GM18520 (cell line): ENCODE measurements around the gene AIF1.

ENCODE experiments used
- ATAC-seq: cut with Tn5 transposase; IDR thresholded peaks from one replicate; pipeline ENCODE4 v1.9.1; 2021; ENCODE audit not compliant: unreplicated experiment

Gene AIF1

GRCh38 chr6:31614684-31615578 lies at the start of gene AIF1:
Gene AIF1 (plus strand): TSS chr6:31615234. CDS start chr6:31615330, 96 bp downstream.
- ATAC-seq = no peak

GRCh38 chr6:31567531-31568370 lies 47.3 kb upstream of the AIF1 start:
- ATAC-seq = no peak

- ATAC-seq = peak; percentile 56
Observed at GRCh38 chr6:31568537-31568961, 46.5 kb upstream of the AIF1 start.

GRCh38 chr6:31569861-31570536 lies 45.0 kb upstream of the AIF1 start:
- no peak for ATAC-seq

- ATAC-seq = peak; percentile 32
Observed at GRCh38 chr6:31572041-31572911, 42.8 kb upstream of the AIF1 start, which contains the start of gene LTA. Gene LTA (plus strand): TSS chr6:31572289. CDS start chr6:31572743, 454 bp downstream.

GRCh38 chr6:31573239-31574105 lies 41.6 kb upstream of the AIF1 start:
- no peak for ATAC-seq

- no peak for ATAC-seq
Observed at GRCh38 chr6:31574106-31575061, 40.6 kb upstream of the AIF1 start.

- no peak for ATAC-seq
Observed at GRCh38 chr6:31575335-31575901, 39.6 kb upstream of the AIF1 start, which contains the start of gene TNF. Gene TNF (plus strand): TSS chr6:31575565. CDS start chr6:31575742, 177 bp downstream.

- no peak for ATAC-seq
Observed at GRCh38 chr6:31575952-31576685, 38.9 kb upstream of the AIF1 start.

GRCh38 chr6:31576897-31577578 lies 38.0 kb upstream of the AIF1 start:
- no peak for ATAC-seq

GRCh38 chr6:31577579-31577966 lies 37.5 kb upstream of the AIF1 start:
- no peak for ATAC-seq

- no peak for ATAC-seq
Observed at GRCh38 chr6:31578184-31579118, 36.6 kb upstream of the AIF1 start.

GRCh38 chr6:31579119-31579505 lies 35.9 kb upstream of the AIF1 start:
- no peak for ATAC-seq

GRCh38 chr6:31579546-31580437 lies 35.2 kb upstream of the AIF1 start:
- no peak for ATAC-seq

- no peak for ATAC-seq
Observed at GRCh38 chr6:31580438-31580740, 34.6 kb upstream of the AIF1 start.
